ENCODE data around the gene BCL2L2. TPM values are rescaled to one million over a fixed set of nuclear protein-coding genes. Genes with fewer than 3 reads are reported as not detected.
A peak's percentile ranks its signal among the peaks of the same experiment; 100 is the strongest.

The BCL2L2 gene
- total and polyA plus RNA-seq, 9 of the 15 experiments (the other 6 are each of a cell fraction or from before 2014, with no cell fraction given) = 2.6 to 32.5 (median 14.7) TPM

DNA sequence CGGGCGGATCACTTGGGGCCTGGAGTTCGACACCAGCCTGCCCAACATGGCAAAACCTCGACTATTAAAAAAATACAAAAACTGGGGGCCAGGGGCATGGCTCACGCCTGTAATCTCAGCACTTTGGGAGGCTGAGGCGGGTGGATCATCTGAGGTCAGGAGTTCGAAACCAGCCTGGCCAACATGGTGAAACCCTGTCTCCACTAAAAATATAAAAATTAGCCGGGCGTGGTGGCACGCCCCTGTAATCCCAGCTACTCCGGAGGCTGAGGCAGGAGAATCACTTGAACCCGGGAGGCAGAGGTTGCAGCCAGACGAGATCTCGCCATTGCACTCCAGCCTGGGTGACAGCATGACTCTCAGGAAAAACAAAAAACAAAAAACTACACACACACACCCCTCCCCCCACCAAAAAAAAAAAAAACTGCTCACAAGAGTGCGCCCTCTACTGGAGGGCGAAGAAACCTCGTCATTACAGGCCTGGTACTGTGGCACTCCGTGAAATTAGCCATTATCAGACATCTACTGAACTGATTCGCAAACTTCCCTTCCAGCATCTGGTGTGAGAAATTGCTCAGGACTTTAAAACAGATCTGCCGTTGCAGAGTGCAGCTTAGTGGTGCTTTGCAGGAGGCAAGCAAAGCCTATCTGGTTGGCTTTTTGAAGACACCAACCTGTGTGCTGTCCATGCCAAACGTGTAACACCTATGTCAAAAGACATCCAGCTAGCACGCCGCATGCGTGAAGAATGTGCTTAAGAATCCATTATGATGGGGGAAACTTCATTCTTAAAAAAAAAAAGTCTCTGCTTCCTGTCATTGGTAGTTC, 11.7 kb upstream of the BCL2L2 start (continued):
- TF ChIP-seq, protein P1, sequence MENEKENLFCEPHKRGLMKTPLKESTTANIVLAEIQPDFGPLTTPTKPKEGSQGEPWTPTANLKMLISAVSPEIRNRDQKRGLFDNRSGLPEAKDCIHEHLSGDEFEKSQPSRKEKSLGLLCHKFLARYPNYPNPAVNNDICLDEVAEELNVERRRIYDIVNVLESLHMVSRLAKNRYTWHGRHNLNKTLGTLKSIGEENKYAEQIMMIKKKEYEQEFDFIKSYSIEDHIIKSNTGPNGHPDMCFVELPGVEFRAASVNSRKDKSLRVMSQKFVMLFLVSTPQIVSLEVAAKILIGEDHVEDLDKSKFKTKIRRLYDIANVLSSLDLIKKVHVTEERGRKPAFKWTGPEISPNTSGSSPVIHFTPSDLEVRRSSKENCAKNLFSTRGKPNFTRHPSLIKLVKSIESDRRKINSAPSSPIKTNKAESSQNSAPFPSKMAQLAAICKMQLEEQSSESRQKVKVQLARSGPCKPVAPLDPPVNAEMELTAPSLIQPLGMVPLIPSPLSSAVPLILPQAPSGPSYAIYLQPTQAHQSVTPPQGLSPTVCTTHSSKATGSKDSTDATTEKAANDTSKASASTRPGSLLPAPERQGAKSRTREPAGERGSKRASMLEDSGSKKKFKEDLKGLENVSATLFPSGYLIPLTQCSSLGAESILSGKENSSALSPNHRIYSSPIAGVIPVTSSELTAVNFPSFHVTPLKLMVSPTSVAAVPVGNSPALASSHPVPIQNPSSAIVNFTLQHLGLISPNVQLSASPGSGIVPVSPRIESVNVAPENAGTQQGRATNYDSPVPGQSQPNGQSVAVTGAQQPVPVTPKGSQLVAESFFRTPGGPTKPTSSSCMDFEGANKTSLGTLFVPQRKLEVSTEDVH (IDR thresholded peaks at IDR 0.05; ENCODE audit: low read depth, partially characterized antibody) = peak; percentile 77
- TF ChIP-seq TSC22D4 (tag; IDR thresholded peaks at IDR 0.05) = 0 out of 2 replicates have a peak, but pooled peaks have one; percentile 28
- TF ChIP-seq KHSRP (IDR thresholded peaks at IDR 0.05) = no peak
- peak; percentile 16; the same call in 1 of the 2 replicates for TF ChIP-seq C11orf30 (IDR thresholded peaks at IDR 0.05; ENCODE audit: low read depth)
- TF ChIP-seq, protein P2, sequence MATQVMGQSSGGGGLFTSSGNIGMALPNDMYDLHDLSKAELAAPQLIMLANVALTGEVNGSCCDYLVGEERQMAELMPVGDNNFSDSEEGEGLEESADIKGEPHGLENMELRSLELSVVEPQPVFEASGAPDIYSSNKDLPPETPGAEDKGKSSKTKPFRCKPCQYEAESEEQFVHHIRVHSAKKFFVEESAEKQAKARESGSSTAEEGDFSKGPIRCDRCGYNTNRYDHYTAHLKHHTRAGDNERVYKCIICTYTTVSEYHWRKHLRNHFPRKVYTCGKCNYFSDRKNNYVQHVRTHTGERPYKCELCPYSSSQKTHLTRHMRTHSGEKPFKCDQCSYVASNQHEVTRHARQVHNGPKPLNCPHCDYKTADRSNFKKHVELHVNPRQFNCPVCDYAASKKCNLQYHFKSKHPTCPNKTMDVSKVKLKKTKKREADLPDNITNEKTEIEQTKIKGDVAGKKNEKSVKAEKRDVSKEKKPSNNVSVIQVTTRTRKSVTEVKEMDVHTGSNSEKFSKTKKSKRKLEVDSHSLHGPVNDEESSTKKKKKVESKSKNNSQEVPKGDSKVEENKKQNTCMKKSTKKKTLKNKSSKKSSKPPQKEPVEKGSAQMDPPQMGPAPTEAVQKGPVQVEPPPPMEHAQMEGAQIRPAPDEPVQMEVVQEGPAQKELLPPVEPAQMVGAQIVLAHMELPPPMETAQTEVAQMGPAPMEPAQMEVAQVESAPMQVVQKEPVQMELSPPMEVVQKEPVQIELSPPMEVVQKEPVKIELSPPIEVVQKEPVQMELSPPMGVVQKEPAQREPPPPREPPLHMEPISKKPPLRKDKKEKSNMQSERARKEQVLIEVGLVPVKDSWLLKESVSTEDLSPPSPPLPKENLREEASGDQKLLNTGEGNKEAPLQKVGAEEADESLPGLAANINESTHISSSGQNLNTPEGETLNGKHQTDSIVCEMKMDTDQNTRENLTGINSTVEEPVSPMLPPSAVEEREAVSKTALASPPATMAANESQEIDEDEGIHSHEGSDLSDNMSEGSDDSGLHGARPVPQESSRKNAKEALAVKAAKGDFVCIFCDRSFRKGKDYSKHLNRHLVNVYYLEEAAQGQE (IDR thresholded peaks at IDR 0.05; ENCODE audit: borderline replicate concordance) = peak; percentile 62; the same call in 1 of the 2 replicates
- TF ChIP-seq, protein P2 (CRISPR knock-in tag; IDR thresholded peaks at IDR 0.05; ENCODE audit: low read depth) = no peak
- TF ChIP-seq BHLHE40 (IDR thresholded peaks at IDR 0.05; ENCODE audit: low read length) = peak; percentile 29; the same call in 1 of the 2 replicates
- peak; percentile 50; the same call in 1 of the 2 replicates for TF ChIP-seq KLF16 (IDR thresholded peaks at IDR 0.05)
- TF ChIP-seq CC2D1A (IDR thresholded peaks at IDR 0.05) = peak; percentile 84
- TF ChIP-seq, protein P3, sequence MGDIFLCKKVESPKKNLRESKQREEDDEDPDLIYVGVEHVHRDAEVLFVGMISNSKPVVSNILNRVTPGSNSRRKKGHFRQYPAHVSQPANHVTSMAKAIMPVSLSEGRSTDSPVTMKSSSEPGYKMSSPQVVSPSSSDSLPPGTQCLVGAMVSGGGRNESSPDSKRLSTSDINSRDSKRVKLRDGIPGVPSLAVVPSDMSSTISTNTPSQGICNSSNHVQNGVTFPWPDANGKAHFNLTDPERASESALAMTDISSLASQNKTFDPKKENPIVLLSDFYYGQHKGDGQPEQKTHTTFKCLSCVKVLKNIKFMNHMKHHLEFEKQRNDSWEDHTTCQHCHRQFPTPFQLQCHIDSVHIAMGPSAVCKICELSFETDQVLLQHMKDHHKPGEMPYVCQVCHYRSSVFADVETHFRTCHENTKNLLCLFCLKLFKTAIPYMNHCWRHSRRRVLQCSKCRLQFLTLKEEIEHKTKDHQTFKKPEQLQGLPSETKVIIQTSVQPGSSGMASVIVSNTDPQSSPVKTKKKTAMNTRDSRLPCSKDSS (IDR thresholded peaks at IDR 0.05; ENCODE audit: low read depth, partially characterized antibody) = no peak
- TF ChIP-seq ETV6 (IDR thresholded peaks at IDR 0.05; ENCODE audit: borderline replicate concordance in 1 of 2, low read depth in 2 of 2, low read length in 1 of 2) = no peak
- TF ChIP-seq ETV6 (CRISPR knock-in tag; IDR thresholded peaks at IDR 0.05; ENCODE audit: borderline replicate concordance) = no peak
- TF ChIP-seq SMAD4 (CRISPR knock-in tag; conservative IDR thresholded peaks at IDR 0.05) = peak; percentile 55
- peak; percentile 87 for TF ChIP-seq SMARCA4 (IDR thresholded peaks at IDR 0.05)
- TF ChIP-seq DMBX1 (CRISPR knock-in tag; IDR thresholded peaks at IDR 0.05; ENCODE audit: borderline replicate concordance) = 0 out of 2 replicates have a peak, but pooled peaks have one; percentile 52
- peak; percentile 23; the same call in 1 of the 2 replicates for TF ChIP-seq TAL1 (IDR thresholded peaks at IDR 0.05)

All from K562 (cell line).